ENCODE measurements around the gene ECE1.

- TF ChIP-seq MYC (IDR thresholded peaks at IDR 0.05; ENCODE audit: low read depth, low read length) = no peak
- no peak for TF ChIP-seq CTCF (IDR thresholded peaks at IDR 0.05; ENCODE audit: extremely low read depth in 1 of 2, insufficient read depth in 1 of 2, low read depth in 1 of 2, low read length in 2 of 2)
- no peak for TF ChIP-seq GATA2 (IDR thresholded peaks at IDR 0.05; ENCODE audit: insufficient read depth, insufficient read length, low read depth, low read length)
- no peak for TF ChIP-seq EZH2 (IDR thresholded peaks at IDR 0.05; ENCODE audit: borderline replicate concordance, low read depth, low read length, severe bottlenecking)
- no peak for TF ChIP-seq POLR2A (IDR thresholded peaks at IDR 0.05; ENCODE audit: low read depth, low read length)
- no peak for TF ChIP-seq MAX (IDR thresholded peaks at IDR 0.05; ENCODE audit: insufficient read depth, insufficient read length)
Observed at GRCh38 chr1:21220815-21221214, 69.4 kb downstream of the ECE1 start.
